AG10803 (cell line): ENCODE measurements around the gene CXCL16.

Experiments used
- DNase-seq: peaks from one replicate; pipeline ENCODE4 v3.0.0; 2010; ENCODE audit warnings: low read depth
- H3K4me3 ChIP-seq: 2 replicates; pipeline ENCODE4 v1.5.1; 2011; ENCODE audit warnings: mild to moderate bottlenecking, low read length, control low read depth
- TF ChIP-seq, protein P1 (sequence below): conservative IDR thresholded peaks from 2 replicates; pipeline ENCODE4 v1.5.1; 2011; ENCODE audit warnings: mild to moderate bottlenecking, low read length, control low read depth, inconsistent platforms

CXCL16 gene, protein sequence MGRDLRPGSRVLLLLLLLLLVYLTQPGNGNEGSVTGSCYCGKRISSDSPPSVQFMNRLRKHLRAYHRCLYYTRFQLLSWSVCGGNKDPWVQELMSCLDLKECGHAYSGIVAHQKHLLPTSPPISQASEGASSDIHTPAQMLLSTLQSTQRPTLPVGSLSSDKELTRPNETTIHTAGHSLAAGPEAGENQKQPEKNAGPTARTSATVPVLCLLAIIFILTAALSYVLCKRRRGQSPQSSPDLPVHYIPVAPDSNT

DNA sequence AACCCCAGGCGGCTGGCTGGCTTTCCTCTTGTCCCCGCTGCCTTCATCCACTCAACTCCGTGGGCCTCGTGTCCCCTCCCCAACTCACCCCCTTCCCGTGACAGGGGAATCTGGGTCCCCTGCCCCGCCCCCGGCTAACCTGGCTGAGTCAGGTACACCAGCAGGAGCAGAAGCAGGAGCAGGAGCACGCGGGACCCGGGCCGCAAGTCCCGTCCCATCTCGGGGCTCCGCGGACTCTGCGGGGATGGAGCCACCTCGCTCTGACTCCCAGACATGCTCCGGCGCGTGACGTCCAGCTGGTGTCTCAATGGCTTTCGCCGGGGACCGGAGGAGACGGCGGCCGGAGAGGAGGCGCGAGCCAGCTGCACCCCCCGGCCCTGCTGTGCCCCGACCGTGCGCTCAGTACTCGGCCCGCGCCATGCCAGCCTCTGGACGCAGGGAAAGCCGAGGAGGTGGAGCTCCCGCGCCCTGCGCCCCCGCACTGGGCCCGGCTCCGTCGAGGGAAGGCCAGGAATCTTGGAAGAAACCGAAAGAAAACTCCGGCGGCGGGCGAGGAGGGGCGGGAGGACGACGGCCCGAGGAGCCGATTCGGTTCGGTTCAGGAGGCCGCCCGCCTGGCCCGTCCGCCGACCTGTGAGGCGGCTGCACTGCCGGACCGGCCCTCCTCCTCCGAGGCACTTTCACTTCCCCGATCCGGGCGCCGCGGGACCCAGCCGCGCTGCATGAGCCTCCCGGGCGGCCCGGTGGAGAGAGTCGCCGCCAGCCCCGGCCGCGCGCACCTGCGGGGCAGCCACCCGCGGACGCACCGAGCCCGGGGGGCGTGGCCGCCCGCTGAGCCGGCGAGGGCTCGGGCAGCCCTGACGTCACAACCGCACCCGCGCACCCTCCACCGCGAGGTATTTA lies at the start of gene CXCL16, which contains the start of gene ZMYND15:
Gene CXCL16 (minus strand): TSS at position 807 of the 903 bp plus-strand sequence. CDS start 589 bp downstream, at position 218.
Gene ZMYND15 (plus strand): TSS at position 712 of the 903 bp plus-strand sequence. CDS start 716 bp downstream, outside the sequence.
- DNase-seq: peak; percentile 27
- peak within 1 kb of the TSS; percentile 66 for H3K4me3 ChIP-seq
- TF ChIP-seq, protein P1, sequence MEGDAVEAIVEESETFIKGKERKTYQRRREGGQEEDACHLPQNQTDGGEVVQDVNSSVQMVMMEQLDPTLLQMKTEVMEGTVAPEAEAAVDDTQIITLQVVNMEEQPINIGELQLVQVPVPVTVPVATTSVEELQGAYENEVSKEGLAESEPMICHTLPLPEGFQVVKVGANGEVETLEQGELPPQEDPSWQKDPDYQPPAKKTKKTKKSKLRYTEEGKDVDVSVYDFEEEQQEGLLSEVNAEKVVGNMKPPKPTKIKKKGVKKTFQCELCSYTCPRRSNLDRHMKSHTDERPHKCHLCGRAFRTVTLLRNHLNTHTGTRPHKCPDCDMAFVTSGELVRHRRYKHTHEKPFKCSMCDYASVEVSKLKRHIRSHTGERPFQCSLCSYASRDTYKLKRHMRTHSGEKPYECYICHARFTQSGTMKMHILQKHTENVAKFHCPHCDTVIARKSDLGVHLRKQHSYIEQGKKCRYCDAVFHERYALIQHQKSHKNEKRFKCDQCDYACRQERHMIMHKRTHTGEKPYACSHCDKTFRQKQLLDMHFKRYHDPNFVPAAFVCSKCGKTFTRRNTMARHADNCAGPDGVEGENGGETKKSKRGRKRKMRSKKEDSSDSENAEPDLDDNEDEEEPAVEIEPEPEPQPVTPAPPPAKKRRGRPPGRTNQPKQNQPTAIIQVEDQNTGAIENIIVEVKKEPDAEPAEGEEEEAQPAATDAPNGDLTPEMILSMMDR: no peak

DNA sequence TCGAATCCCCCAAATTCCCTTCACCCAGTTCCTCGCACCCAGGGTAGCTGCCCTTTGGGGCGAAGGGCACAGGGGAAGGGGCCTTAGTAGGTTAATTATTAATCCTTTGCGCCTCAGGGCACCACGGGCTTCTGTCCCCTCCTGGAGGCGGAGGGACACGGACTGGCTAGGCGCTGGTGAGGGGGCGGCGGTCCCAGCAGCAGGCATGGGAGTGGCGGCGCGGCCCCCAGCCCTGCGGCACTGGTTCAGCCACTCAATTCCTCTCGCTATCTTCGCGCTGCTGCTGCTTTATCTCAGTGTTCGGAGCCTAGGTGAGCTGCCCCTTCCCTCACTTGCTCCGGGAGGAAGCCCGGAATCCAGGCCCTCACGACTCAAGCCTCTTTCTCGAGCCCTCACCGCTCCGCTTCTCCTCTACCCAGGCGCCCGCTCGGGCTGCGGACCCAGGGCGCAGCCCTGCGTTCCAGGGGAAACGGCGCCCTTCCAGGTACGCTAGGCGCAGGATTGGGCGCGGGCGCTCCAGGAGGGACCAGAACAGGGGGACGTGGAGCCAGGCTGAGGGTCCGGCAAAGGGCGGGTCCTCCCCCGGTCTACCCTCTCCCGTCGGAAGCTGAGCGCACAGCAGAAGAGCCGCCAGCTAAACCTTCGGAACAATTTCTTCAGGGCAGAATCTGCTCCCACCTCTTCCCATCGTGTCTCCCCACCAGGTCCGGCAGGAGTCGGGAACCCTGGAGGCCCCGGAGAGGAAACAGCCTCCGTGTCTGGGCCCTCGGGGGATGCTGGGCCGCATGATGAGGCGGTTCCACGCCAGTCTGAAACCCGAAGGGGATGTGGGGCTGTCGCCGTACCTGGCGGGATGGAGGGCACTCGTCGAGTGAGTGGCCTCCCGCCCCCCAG lies 49.3 kb upstream of the CXCL16 start, which contains the start of gene GLTPD2:
Gene GLTPD2 (plus strand): TSS at position 158 of the 894 bp plus-strand sequence. CDS start 48 bp downstream, at position 206.
- TF ChIP-seq, protein P1: no peak
- DNase-seq: no peak
- peak within 1 kb of the TSS; percentile 71 for H3K4me3 ChIP-seq

DNA sequence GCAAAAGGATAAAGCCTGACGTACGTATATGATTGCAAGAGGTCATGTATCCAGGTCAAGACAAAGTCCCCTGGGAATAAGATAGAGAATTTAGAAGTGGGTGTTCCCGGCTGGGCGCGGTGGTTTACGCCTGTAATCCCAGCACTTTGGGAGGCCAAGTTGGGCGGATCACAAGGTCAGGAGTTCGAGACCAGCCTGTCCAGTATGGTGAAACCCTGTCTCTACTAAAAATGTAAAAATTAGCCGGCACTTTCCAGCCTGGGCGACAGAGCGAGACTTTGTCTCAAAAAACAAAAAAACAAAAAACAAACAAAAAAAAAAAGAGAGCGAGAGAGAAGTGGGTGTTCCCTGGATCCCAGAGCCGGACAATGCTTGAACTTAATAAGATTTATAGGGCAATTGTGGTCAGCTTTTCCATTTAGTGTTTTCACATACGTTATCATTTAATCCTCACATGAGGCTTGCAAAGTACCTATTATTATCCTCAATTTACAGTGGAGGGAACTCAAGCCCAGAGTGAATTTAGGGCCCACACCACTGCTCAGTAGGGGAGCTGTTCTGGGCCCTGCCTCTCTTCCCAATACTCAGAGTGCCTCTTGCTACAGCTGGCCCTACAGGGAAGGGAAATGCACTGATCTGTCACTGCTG lies 48.6 kb upstream of the CXCL16 start:
- H3K4me3 ChIP-seq: no peak overlapping the region
- DNase-seq: no peak
- TF ChIP-seq, protein P1: 0 out of 2 replicates have a peak, but pooled peaks have one; percentile 4

DNA sequence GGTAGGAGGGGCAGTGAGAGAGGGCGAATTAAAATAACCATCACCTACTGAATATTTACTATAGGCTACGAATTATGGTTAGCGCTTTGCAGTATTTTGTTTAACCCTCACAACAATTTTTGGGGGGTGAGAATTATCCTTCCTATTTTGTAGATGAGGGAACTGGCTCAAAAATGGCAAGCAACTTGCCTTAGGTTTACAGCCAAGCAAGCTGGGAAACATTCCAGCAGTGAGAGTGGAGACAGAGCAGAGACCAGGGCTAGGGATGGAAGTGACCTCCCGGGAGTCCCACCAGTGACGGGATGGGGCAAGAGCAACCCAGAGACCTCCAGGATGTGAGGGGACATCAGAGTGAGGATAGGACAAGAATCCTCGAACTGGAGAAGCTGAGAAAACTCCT lies 46.8 kb upstream of the CXCL16 start:
- no peak overlapping the region; the same call in 1 of the 2 replicates for H3K4me3 ChIP-seq
- TF ChIP-seq, protein P1: no peak; the same call in 1 of the 2 replicates
- peak; percentile 22 for DNase-seq

DNA sequence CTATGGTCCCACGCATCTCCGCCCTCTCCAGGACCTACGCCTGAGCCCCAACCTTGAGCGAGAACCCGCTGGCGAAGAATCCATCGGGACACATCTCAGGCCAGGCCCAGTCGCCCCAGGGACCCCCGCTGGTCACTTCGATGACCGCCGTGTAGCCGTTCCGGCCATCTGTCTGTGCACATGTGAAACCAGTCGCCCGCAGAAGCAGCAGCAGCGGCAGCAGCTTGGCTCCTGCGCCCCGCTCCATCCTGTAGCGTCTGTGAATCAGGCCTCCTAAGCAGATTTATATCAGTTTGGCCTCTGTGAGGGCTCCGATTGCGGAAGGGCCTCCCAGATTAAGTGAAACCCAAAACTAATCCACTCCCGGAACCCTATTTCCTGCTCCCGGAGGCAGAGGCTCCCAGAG lies 46.4 kb upstream of the CXCL16 start, which contains the start of gene VMO1:
Gene VMO1 (minus strand): TSS at position 259 of the 406 bp plus-strand sequence. CDS start 12 bp downstream, at position 247.
- peak; percentile 38 for DNase-seq
- peak within 1 kb of the TSS; percentile 26 for H3K4me3 ChIP-seq
- TF ChIP-seq, protein P1: no peak
